Activated CD4-positive, alpha-beta T cell treated with anti-CD3 and anti-CD28 coated beads for 24 hours (primary cell): ENCODE data around the gene TUBB2A.
"Not testable (repeated sequence)": the region's sequence is repeated elsewhere in the genome, so short reads cannot be mapped to it uniquely, and the experiment has no call there.

ENCODE experiments used
- DNase-seq, 2 donors: peaks; one replicate each; pipeline ENCODE4 v3.0.0-alpha.2; 2020; ENCODE audit warnings: low read depth in 2 of 2

The TUBB2A gene

GRCh38 chr6:3181105-3181504, 23.8 kb upstream of the TUBB2A start:
- no peak for DNase-seq

DNA sequence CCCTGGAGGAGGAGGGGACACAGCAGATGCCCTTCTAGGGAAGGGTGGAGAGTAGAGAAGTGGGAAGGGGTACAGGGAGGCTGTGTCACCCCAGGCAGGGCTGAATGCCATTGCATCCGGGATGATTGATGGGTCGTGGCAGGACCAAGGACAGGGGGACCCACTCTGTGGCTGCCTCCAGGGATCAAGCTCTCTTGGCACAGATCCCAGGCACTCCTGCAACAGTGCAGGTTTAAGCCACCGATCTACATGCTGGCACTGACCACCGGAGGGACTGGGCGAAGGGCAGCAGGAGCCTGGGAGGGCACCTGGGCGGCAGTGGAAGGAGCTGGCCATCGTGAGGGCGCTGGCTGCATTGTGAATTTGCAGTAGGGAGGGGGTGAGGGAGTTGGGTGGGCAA, 22.6 kb upstream of the TUBB2A start:
- DNase-seq: not testable (repeated sequence)

DNA sequence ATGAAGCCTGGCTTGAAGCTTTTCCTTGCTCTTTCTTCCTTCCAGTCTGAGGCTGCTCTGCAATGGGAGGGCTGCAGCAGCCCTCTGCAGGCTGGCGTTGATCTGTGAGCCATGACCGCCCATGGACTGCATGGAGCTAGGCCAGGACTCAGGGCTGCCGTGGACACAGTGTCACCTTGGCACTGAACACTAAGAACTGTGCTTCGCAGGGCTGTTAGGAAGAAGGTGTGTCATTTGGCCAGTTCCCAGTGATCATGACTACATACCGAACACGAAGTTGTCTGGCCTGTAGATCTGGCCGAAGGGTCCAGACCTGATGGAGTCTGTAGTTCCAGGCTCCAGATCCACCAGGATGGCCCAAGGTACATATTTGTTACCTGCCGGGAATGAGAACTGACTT, 21.3 kb upstream of the TUBB2A start:
- DNase-seq: not testable (repeated sequence)

DNA sequence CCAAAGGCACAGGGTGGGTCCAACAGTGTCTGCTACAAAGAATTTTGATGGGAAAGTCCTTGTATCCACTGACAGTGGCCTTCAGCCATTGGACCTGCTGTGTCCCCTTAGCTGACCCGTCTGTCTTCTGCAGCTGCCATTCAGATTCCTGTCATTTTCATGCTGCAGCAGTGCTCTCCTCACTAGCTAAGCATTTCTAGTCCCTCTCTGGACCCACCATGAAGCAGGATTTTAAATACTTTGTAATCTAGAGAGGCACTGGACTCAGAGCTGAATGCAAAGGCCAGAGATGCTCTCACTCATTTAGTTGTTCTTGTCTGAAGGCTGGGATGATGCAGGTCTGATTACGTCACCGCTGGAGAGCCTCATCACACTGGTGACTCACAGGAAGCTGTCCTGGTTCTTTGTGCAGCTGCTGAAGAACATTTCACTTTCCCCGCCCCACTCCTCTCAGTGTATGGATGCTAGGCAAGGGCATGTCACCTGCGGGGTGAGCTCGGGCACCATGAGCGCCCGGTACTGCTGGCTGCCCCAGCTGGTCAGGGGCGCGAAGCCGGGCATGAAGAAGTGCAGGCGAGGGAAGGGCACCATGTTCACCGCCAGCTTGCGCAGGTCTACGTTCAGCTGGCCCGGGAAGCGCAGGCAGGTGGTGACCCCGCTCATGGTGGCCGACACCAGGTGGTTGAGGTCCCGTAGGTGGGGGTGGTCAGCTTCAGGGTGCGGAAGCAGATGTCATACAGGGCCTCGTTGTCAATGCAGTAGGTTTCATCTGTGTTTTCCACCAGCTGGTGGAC, 19.4 kb upstream of the TUBB2A start:
- peak in 1 of 2 donors; percentile 21 for DNase-seq

- DNase-seq: no peak
These were observed 18.5 kb upstream of the TUBB2A start for GRCh38 chr6:3175715-3176402.

- not testable (repeated sequence) for DNase-seq
These were observed 16.3 kb upstream of the TUBB2A start for GRCh38 chr6:3173636-3174089.

GRCh38 chr6:3172789-3173188, 15.4 kb upstream of the TUBB2A start:
- not testable (repeated sequence) for DNase-seq

GRCh38 chr6:3171313-3172175, 14.2 kb upstream of the TUBB2A start:
- DNase-seq: not testable (repeated sequence)

- not testable (repeated sequence) for DNase-seq
These were observed 13.3 kb upstream of the TUBB2A start for GRCh38 chr6:3170676-3171075.

GRCh38 chr6:3168046-3168445, 10.7 kb upstream of the TUBB2A start:
- not testable (repeated sequence) for DNase-seq

DNA sequence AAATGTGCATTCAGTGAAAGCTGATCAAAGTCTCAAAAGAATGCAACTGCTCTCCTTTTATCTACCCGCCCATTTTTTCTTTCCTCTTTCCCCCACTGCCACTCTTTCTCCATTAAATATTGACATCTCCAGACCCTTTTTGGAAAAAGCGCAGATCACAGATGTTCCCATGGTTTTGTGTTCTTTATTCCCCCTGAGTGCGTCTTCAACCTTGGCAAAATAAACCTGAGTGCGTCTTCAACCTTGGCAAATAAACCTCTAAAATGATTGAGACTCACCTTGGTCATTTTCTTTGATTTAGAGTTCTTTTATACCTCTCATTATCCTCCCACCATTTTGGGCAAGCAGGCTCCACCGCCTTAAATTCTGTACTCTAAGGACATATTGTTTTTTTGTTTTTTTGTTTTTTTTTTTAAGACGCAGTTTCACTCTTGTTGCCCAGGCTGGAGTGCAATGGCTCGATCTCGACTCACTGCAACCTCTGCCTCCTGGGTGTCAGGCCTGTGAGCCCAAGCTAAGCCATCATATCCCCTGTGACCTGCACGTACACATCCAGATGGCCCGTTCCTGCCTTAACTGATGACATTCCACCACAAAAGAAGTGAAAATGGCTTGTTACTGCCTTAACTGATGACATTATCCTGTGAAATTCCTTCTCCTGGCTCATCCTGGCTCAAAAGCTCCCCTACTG, 9.3 kb upstream of the TUBB2A start:
- not testable (repeated sequence) for DNase-seq

- no peak for DNase-seq
These were observed 8.5 kb upstream of the TUBB2A start for GRCh38 chr6:3165631-3166534.

GRCh38 chr6:3164388-3164787, 7.0 kb upstream of the TUBB2A start:
- DNase-seq: no peak

- DNase-seq: no peak
These were observed 5.9 kb upstream of the TUBB2A start for GRCh38 chr6:3163248-3163594.

DNA sequence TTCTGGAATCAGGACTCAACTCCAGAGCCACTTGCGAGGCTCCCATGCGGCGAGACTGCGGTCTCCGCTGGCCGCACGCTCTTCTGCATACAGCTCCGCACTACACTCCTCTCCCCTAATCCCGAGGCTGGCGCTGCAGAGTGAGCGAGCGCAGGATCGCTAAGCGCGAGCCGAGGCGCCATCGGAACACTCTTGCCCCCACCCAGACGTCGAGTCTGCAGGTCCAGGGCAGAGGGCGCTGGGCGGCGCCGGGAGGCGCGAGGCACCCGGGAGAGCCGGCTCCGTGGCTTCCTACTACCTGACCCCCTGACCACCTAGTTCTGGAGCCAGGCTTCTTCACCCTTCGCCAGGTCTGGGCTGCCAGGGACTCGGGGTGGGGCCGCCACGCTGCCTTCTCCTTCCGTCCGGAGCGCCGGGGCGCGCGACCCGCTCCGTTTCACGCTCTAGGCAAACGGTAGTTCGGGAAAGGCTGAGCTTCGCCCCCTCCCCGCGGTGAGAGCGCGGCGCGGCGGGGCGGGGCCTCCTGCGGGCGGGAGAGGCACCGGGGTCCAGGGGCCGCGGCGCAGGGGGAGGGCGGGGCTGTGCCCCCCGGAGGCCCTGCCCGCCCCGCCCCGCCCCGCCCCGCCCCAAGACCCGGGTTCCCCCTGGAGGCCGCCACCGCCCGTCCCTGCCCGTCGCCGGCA, 5.4 kb upstream of the TUBB2A start:
- DNase-seq: peak in 1 of 2 donors; percentile 35

DNA sequence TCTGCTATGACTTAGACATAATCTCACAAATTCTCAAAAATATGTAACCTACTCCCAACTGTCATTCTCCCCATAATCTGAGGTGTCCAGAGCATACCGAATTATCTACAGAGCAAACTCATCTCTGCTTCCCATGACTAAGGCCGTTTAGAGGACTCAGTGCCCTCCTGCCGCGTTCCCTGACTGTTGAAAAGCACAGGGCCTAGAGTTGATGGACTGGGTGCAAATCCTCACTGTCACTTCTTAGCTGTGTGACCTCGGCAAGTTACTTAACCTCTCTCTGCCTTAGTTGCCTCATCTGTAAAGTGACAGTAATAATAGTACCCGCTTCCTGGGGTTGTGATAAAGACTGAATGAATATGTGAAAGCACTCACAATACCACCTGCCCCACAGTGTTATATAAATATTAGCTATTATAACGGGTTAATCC, 4.7 kb upstream of the TUBB2A start:
- no peak for DNase-seq

DNA sequence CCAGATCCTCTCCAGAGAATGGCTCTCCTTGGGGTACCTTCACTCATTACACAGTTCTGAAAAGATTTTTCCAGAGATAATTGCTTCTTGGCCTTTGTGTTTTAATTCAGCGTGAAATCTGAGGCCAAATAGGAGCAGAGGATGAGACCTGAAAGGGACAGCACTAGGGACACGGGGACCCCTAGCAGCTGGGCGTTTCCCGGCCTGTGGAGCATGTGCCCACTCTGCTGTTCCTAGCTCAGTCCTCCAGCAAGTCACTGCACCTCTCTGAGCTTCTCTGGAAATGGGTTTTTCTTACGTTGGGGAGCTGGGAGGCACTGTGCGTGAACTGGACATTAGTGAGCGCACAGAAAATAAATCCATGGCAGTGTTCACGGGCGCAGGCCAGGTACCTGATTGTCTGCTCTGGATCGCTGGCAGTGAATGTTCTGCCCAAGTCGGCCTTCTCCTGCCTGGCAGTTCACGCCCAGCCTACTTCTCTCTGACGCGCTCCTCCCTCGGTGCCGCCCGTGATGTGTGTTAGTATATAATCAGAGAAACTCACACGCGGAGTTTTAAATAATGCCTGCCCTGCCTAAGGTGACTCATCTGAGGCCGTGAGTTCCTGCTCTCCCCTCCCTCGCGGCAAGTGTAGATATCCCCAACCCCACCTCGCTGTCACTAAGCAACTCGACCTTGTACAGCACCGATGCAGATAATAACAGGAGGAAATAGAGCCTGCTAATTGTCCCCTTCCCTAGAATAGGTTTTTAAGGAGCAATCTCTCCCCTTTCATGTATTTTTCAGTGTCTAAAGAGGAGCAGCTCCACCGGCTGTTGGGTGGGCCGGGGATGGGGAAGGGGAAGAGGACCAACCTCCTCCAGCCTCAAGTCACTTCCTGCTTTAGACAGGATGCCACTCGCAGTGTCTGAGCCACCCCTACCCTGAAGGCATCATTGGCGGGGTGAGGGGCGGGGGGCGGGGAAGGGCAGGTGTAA, 2.7 kb upstream of the TUBB2A start:
- DNase-seq: peak in 1 of 2 donors; percentile 28
